OCI-LY1 (cell line): ENCODE data around the gene AKAP9.
A peak's percentile ranks its signal among the peaks of the same experiment; 100 is the strongest.
"Not testable (repeated sequence)": the region's sequence is repeated elsewhere in the genome, so short reads cannot be mapped to it uniquely, and the experiment has no call there.

Experiments used
- H2AFZ ChIP-seq: fragments of 200-600 bp; sonication (generic), shearing (Covaris generic); 2 replicates; pipeline ENCODE4 v1.6.0; 2014; ENCODE audit warnings: antibody characterized with exemption, mild to moderate bottlenecking, low read length
- H3F3A ChIP-seq: fragments of 200-600 bp; sonication (generic), shearing (Covaris generic); 2 replicates; pipeline ENCODE4 v1.6.0; 2014; ENCODE audit warnings: mild to moderate bottlenecking, antibody characterized with exemption, low read length, moderate library complexity; ENCODE audit not compliant: insufficient read depth
- H3K27ac ChIP-seq: fragments of 200-600 bp; sonication (generic); 2 replicates; pipeline ENCODE4 v1.5.1; 2014; ENCODE audit warnings: low read length, mixed run types, mild to moderate bottlenecking, low read depth; ENCODE audit not compliant: poor library complexity, severe bottlenecking
- H3K27me3 ChIP-seq: fragments of 200-600 bp; sonication (generic); 2 replicates; pipeline ENCODE4 v1.6.0; 2014; ENCODE audit warnings: antibody characterized with exemption, mild to moderate bottlenecking, low read length, moderate library complexity; ENCODE audit not compliant: insufficient read depth
- H3K36me3 ChIP-seq: fragments of 200-600 bp; sonication (generic); 2 replicates; pipeline ENCODE4 v1.6.1; 2014; ENCODE audit warnings: mild to moderate bottlenecking, antibody characterized with exemption, low read length, moderate library complexity, mixed read lengths; ENCODE audit not compliant: insufficient read depth
- H3K4me1 ChIP-seq: fragments of 200-600 bp; sonication (generic); 2 replicates; pipeline ENCODE4 v1.5.1; 2014; ENCODE audit warnings: mild to moderate bottlenecking, low read length, moderate library complexity; ENCODE audit not compliant: insufficient read depth, severe bottlenecking
- H3K4me2 ChIP-seq: fragments of 200-600 bp; sonication (generic), shearing (Covaris generic); 2 replicates; pipeline ENCODE4 v1.6.1; 2014; ENCODE audit warnings: low read length
- H3K4me3 ChIP-seq: fragments of 200-600 bp; sonication (generic); 2 replicates; pipeline ENCODE4 v1.5.1; 2014; ENCODE audit warnings: low read length, low read depth, mild to moderate bottlenecking, mixed read lengths; ENCODE audit not compliant: poor library complexity, severe bottlenecking
- H3K79me2 ChIP-seq: fragments of 200-600 bp; shearing (Covaris generic); 2 replicates; pipeline ENCODE4 v1.6.1; 2016; ENCODE audit warnings: mixed run types, low read length, mixed read lengths; ENCODE audit not compliant: insufficient read depth
- H3K9ac ChIP-seq: fragments of 200-600 bp; sonication (generic), shearing (Covaris generic); 2 replicates; pipeline ENCODE4 v1.6.1; 2014; ENCODE audit warnings: mild to moderate bottlenecking, low read length, mixed read lengths
- H3K9me2 ChIP-seq: fragments of 200-600 bp; sonication (generic), shearing (Covaris generic); 2 replicates; pipeline ENCODE4 v1.6.1; 2014; ENCODE audit warnings: low read depth, mild to moderate bottlenecking, low read length, mixed read lengths
- H3K9me3 ChIP-seq: fragments of 200-600 bp; shearing (Covaris generic); 2 replicates; pipeline ENCODE4 v1.6.1; 2014; ENCODE audit warnings: low read length, mixed read lengths
- H4K20me1 ChIP-seq: fragments of 200-600 bp; sonication (generic), shearing (Covaris generic); 2 replicates; pipeline ENCODE4 v1.6.0; 2016; ENCODE audit warnings: mild to moderate bottlenecking, low read length; ENCODE audit not compliant: insufficient read depth
- EZH2 ChIP-seq: fragments of 200-600 bp; sonication (generic), shearing (Covaris generic); IDR thresholded peaks from 2 replicates; pipeline ENCODE4 v1.8.0; 2017; ENCODE audit warnings: borderline replicate concordance, mixed run types, mild to moderate bottlenecking, antibody characterized with exemption, low read length, moderate library complexity, mixed read lengths
- TF ChIP-seq, protein P1 (sequence below): fragments of 200-600 bp; sonication (generic), shearing (Covaris generic); IDR thresholded peaks from 2 replicates; pipeline ENCODE4 v1.5.1; 2017; ENCODE audit warnings: mild to moderate bottlenecking, antibody characterized with exemption, low read length, moderate library complexity, mixed read lengths

Gene AKAP9

DNA sequence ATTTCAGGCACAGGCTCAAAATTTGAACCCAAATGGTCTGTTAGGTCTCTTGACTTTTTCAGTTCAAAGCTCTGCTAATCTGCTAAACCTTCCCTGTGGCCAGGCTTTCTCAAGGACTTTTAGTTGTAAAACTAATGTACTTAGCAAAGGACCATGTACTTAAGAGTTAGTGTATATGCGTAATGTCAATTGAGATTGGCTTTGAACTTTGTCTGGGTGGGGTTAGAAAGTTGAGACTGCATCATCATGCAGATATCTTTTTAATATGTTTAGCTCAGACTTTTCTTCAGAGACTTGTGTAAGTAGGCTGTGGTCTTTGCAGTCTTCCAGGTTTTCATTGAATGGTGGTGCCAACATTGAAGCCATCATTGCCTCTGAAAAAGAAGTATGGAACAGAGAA is 159.9 kb downstream of the AKAP9 start:
- no peaks in the 10 kb centered on the region for H3K9me3 ChIP-seq
- H3K79me2 ChIP-seq, result no peaks in the 10 kb centered on the region
- no peaks in the 10 kb centered on the region for H3K4me1 ChIP-seq
- TF ChIP-seq EZH2, result no peak
- TF ChIP-seq, protein P1, sequence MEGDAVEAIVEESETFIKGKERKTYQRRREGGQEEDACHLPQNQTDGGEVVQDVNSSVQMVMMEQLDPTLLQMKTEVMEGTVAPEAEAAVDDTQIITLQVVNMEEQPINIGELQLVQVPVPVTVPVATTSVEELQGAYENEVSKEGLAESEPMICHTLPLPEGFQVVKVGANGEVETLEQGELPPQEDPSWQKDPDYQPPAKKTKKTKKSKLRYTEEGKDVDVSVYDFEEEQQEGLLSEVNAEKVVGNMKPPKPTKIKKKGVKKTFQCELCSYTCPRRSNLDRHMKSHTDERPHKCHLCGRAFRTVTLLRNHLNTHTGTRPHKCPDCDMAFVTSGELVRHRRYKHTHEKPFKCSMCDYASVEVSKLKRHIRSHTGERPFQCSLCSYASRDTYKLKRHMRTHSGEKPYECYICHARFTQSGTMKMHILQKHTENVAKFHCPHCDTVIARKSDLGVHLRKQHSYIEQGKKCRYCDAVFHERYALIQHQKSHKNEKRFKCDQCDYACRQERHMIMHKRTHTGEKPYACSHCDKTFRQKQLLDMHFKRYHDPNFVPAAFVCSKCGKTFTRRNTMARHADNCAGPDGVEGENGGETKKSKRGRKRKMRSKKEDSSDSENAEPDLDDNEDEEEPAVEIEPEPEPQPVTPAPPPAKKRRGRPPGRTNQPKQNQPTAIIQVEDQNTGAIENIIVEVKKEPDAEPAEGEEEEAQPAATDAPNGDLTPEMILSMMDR, result no peak
- no peak overlapping the region for H2AFZ ChIP-seq
- no peak overlapping the region for H3K9ac ChIP-seq
- no peak overlapping the region for H3K27ac ChIP-seq
- H3K27me3 ChIP-seq, result no peaks in the 10 kb centered on the region
- H3K4me3 ChIP-seq, result no peak overlapping the region
- H4K20me1 ChIP-seq, result no peaks in the 10 kb centered on the region
- no peaks in the 10 kb centered on the region; the same call in 1 of the 2 replicates for H3F3A ChIP-seq
- no peaks in the 10 kb centered on the region for H3K9me2 ChIP-seq
- H3K4me2 ChIP-seq, result no peak overlapping the region
- peaks cover 64% of the 10 kb centered on the region for H3K36me3 ChIP-seq

DNA sequence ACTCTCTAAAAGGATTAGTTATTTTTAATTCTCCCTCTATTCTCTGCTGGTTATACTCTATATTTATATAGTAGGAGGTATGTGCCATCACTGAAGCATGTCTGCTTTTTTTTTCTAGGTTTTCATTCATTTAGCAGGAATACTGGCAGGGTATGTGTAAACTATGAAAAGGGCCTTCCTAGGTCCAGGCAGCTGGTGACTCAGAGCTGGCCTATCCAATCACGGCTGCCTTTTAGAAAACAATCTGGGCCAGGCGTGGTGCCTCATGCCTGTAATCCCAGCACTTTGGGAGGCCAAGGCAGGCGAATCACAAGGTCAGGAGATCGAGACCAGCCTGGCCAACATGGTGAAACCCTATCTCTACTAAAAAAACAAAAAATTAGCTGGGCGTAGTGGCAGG is 162.2 kb downstream of the AKAP9 start:
- H3K36me3 ChIP-seq, result peaks cover 61% of the 10 kb centered on the region
- H4K20me1 ChIP-seq, H2AFZ ChIP-seq, H3F3A ChIP-seq, H3K4me2 ChIP-seq, H3K9me3 ChIP-seq, H3K79me2 ChIP-seq, H3K27me3 ChIP-seq, H3K4me1 ChIP-seq, H3K9ac ChIP-seq, H3K9me2 ChIP-seq, H3K27ac ChIP-seq, H3K4me3 ChIP-seq: not testable (repeated sequence)

DNA sequence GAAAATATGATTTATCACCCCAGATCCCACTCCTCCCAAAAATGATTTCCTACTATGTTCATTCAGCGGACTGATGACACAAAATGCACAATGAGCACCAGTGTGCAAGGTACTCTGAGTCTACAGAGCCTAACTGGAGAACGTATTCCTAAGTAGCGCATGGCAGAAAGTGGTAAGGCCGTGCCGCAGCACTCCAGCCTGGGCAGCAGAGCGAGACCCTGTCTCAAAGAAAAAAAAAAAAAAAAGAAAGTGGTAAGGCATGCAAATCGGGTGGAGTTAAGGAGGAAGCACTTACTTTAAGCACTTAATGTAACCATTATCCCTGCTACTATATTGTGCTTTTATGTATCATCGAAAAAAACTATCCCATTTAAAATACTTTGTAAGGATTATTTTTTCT is 168.2 kb downstream of the AKAP9 start:
- peaks cover 68% of the 10 kb centered on the region for H3K36me3 ChIP-seq
- no peaks in the 10 kb centered on the region for H3K27me3 ChIP-seq
- no peaks in the 10 kb centered on the region for H3K9me3 ChIP-seq
- no peak overlapping the region for H3K4me3 ChIP-seq
- H3K27ac ChIP-seq, result peak overlapping the region; percentile 17
- H3K9me2 ChIP-seq, result no peaks in the 10 kb centered on the region
- H2AFZ ChIP-seq, result no peak overlapping the region
- TF ChIP-seq EZH2, result no peak
- TF ChIP-seq, protein P1, result no peak
- H4K20me1 ChIP-seq, result no peaks in the 10 kb centered on the region
- H3K9ac ChIP-seq, result no peak overlapping the region
- peaks cover 4% of the 10 kb centered on the region for H3K4me1 ChIP-seq
- H3K4me2 ChIP-seq, result no peak overlapping the region
- H3F3A ChIP-seq, result peaks cover 8% of the 10 kb centered on the region; the same call in 1 of the 2 replicates
- no peaks in the 10 kb centered on the region for H3K79me2 ChIP-seq

DNA sequence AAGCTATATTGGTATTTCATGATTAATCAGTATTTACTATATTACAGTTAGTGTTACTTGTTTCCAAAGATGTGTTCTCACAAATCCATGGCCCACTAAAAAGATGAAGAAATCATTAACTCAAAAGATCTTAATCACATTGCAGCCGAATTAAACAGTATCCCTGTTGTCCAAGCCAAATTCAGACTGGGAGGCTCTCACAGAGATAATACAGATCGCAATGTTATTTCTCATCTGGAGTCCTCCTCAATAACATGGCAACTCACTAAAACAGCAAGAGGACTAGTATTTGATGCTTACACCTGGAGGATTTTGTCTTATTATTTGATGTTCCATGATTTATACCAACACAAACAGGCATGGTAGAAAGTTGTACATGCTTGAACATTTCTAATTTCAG is 170.2 kb downstream of the AKAP9 start:
- H3K36me3 ChIP-seq, result peaks cover 85% of the 10 kb centered on the region
- peaks cover 4% of the 10 kb centered on the region for H3K4me1 ChIP-seq
- no peak overlapping the region for H3K27ac ChIP-seq
- no peaks in the 10 kb centered on the region for H3K9me3 ChIP-seq
- H3K79me2 ChIP-seq, result no peaks in the 10 kb centered on the region
- no peaks in the 10 kb centered on the region for H3K9me2 ChIP-seq
- H4K20me1 ChIP-seq, result no peaks in the 10 kb centered on the region
- no peak overlapping the region for H2AFZ ChIP-seq
- peaks cover 8% of the 10 kb centered on the region; the same call in 1 of the 2 replicates for H3F3A ChIP-seq
- H3K9ac ChIP-seq, result no peak overlapping the region
- no peak overlapping the region for H3K4me2 ChIP-seq
- H3K4me3 ChIP-seq, result no peak overlapping the region
- TF ChIP-seq, protein P1, result no peak
- no peak for TF ChIP-seq EZH2
- no peaks in the 10 kb centered on the region for H3K27me3 ChIP-seq
